Transverse colon (tissue), 3 donors: ENCODE data around the gene ATP9B.

ENCODE experiments used
- CTCF ChIP-seq, 5 experiments: fragments of 200-600 bp in 3 of 5; fragments of 450-650 bp in 2 of 5; sonication (generic) in 3 of 5; IDR thresholded peaks; 1 replicate in 2 of 5; 2 replicates in 3 of 5; pipeline ENCODE4 v1.5.1; 2016 to 2017; ENCODE audit warnings: antibody characterized with exemption in 5 of 5, inconsistent platforms in 3 of 5, mild to moderate bottlenecking in 2 of 5, moderate library complexity in 1 of 5
- POLR2A ChIP-seq: fragments of 450-650 bp; IDR thresholded peaks from one replicate; pipeline ENCODE4 v1.6.1; 2016; ENCODE audit warnings: antibody characterized with exemption, mild to moderate bottlenecking, moderate library complexity

- no peak for TF ChIP-seq CTCF (IDR thresholded peaks at IDR 0.05)
- TF ChIP-seq POLR2A = no peak
Observed at GRCh38 chr18:79321625-79322405, 252.6 kb downstream of the ATP9B start.
